Stimulated activated CD8-positive, alpha-beta memory T cell treated with anti-CD3 and anti-CD28 coated beads, Interleukin-15, amount 100 ng/mL, for 24 hours (primary cell): ENCODE results near the gene PRODH2.
"Not testable (repeated sequence)": the region's sequence is repeated elsewhere in the genome, so short reads cannot be mapped to it uniquely, and the experiment has no call there.

ENCODE experiments used
- DNase-seq: peaks from one replicate; pipeline ENCODE4 v3.0.0-alpha.2; 2020; ENCODE audit warnings: low read depth

PRODH2 gene

DNA sequence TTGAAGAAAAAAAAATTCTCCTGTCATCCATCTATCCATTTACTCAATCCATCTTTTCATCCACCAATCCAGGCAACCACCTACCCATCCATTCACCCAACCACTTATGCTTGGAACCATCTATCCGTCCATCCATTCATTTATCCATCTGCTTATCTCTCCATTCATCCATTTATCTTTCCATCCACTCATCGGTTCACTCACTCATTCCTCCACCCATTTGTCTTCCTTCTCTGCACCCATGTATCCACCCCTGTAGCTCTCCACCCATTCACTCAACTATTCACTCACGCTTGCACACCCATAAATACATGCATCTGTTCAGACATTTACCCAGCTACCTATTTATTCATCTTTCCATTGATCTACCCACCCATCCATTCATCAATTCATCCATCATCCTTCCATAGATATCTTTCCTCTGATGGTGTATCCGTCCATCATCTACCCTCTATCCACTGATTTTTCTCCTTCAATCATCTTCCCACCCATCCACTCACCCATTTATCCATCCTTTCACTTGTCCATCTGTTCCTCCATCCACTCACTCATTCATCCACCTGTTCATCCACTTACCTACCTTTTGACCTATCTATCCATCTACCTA lies 30.1 kb upstream of the PRODH2 start:
- no peak for DNase-seq

DNA sequence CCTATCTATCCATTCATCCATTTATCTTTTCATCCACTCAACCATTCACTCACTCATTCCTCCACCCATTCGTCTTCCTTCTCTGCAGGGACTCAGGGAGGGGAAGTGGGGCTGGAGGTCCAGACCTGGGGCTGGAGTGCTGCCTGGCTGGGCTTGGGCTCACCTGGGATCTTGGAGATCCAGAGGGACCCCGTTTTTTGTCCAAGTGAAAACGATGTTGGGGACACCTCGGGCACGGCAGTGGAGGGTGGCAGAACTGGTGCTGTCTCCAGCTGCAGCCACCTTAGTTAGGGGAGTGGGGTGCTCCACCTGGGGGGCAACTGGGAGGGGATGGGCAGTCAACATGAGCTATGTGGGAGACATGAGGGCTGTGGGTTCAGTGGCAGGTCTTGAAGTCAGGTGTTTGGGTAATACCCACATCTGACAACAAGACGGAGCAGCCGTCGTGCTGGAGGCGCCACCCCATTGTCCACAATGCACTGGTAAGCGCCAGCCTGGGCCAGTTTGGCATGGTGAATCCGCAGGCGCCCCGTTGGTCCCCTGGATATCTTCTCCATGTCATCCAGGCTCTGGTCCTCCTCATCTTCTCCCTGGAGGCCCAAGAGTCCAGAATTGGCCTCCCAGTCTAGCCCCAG lies 29.4 kb upstream of the PRODH2 start:
- DNase-seq: no peak

DNA sequence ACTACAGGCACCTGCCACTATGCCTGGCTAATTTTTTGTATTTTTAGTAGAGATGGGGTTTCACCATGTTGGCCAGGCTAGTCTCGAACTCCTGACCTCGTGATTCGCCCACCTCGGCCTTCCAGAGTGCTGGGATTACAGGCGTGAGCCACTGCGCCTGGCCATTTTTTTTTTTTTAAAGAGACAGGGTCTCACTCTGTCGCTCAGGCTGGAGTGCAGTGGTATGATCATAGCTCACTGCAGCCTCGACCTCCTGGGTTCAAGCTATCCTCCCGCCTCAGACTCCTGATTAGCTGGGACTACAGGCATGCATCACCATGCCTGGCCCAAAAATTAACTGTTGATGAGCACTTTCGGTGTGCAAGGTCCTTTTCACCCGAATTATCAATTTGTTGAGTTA lies 23.5 kb upstream of the PRODH2 start:
- DNase-seq: not testable (repeated sequence)

DNA sequence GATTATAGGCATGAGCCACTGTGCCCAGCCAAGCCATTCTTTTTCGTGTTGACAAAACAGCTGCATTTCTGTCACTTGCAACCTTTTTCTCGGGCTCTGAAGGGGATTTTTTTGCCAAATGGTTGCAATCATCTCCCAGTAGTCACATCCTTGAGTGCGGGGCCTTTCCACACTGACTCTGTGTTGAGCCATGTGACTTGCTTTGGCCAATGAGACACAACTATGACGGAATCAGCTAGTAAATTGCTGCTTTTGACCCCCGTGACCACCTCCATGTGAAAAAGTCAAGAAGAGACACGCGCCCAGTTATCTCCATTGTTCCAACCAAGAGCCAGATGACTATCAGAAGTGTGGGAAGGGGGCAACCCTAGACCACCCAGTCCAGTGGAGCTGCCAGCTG lies 21.3 kb upstream of the PRODH2 start:
- DNase-seq: no peak

DNA sequence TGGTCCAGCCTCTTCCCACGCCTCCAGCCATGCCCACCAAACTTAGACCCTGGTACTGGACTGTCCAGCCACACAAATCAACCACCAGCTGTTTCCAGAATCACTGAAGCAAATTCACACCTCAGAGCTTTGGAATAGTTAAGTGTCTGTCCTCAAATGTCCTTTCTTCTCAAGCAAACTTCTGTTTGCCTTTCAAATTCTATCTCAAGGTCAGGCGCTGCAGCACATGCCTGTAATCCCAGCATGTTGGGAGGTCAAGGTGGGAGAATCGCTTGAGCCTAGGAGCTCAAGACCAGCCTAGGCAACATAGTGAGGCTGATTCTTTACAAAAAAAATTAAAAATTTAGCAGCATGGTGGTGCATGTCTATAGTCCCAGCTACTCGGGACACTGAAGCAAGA lies 19.4 kb upstream of the PRODH2 start:
- no peak for DNase-seq

DNA sequence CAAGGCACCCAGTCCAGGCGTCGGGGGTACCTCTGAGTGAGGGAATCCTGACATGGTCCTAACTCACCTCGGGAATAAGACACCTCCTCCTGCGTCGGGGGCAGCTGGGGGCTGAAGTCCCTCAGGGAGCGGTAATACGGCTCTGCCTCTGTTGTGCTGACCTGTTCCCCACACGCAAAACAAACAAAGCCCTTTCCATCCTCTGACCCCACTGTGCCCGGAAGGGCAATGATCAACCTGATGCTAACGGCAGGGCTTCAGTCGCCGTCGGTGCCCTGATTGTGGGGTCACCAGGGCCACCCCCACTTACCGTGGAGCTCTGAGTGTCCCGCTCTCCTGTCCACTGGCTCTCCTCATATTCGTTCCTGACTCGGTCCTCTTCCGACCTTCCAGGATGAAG lies 18.3 kb upstream of the PRODH2 start:
- DNase-seq: no peak

DNA sequence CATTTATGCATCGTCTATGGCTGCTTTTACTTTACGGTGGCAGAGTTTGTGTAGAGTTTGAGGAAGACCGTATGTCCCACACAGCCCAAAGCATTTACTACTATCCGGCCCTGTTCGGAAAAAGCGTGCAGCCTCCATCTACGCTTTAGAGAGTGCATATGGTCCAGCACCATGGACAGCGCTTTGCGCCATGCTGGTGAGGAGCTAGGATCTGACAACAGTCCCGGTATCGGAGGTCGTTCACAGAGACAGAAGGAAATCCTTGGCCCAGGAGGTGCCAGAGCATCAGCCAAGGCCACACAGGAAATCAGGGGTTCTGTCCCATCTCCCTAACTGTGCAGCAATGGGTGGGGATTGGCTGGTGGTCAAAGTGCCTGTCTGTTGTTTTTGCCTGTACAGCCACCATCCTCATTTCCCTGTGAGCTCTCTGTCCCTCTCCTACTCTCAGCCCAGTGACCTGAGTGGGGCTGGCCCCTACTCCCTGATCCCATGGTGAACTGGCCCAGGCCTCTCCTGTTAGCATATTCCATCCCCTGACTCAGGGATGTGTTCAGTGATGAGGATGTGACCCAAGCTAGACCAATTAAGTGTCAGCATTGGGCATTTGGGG lies 16.2 kb upstream of the PRODH2 start:
- peak; percentile 21 for DNase-seq

DNA sequence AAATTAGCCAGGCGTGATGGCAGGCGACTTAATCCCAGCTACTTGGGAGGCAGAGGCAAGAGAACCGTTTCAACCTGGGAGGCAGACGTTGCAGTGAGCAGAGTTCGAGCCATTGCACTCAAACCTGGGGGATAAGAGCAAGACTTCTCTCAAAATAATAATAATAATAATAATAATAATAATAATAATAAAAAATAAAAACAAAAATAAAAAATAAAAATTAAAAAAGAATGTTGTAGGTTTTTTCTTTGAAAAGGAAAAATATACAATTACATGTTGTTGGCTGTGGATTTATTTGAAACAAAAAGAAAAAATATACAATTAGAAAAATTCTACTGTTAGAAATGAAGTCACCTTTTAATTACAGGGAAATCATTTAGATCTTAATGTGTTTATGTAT lies 11.5 kb upstream of the PRODH2 start:
- DNase-seq: no peak

DNA sequence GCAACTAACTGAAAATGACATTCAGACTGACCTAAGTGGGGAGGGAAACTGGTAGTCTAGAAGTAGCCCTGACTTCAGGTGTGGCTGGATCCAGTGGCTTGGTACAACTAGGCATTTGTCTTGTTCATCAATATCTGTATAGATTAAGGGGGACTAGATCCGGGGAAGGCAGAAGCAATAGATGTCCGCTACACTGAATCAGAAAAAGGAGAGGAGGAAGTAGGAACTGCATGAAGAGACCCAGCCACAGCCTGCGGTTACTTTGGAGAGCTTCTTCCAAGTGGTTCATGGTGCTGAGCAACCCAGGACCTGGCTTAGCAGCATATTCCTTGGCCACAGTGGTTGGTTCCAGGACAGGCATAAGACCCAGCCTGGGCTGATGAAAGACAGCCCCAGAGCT lies 9.9 kb upstream of the PRODH2 start:
- no peak for DNase-seq

DNA sequence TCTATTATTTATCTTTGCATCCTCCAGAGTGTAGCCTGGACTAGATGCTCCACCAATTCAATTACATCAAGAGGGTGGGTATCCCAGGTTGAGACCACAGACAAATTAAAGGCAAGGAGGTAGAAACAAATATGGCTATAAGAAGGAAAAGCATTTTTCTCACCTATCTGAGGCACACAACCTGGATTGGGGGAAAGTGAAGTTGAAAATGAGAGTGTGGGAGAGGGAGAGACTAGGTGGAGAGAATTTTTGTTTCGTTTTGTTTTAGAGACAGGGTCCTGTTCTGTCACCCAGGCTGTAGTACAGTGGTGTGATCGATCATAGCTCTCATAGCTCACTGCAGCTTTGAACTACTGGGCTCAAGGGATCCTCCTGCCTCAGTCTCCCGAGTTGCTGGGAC lies 5.8 kb upstream of the PRODH2 start:
- no peak for DNase-seq

DNA sequence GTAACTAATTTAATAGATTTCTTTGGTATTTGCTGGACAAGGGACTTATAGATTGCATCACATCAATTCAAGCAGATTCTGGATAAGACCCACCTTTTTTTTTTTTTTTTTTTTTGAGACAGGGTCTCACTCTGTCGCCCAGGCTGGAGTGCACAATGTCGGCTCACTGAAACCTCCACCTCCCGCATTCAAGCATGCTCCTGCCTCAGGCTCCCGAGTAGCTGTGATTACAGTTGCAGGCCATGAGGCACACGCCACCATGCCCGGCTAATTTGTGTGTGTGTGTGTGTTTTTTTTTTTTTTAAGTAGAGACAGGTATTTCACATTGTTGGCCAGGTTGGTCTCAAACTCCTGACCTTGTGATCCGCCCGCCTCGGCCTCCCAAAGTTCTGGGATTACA lies 4.2 kb upstream of the PRODH2 start:
- no peak for DNase-seq

DNA sequence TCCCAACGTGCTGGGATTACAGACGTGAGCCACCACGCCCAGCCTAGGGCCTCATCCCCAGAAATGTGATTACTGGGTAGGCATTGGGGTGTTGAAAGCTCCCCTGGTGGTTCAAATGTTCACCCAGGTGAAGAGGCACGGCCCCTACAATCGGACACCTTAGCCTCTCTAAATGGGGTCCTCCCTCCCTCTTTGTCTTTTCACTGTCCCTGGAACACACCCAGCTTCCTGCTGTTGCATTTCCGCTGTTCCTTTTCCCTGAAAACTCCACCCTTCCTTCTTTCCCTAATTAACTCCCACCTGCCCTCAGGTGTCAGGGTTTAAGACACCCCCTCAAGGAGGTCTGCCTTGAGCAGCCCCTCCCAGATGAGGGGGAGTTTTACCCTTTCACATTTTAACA lies 3.6 kb upstream of the PRODH2 start:
- no peak for DNase-seq

DNA sequence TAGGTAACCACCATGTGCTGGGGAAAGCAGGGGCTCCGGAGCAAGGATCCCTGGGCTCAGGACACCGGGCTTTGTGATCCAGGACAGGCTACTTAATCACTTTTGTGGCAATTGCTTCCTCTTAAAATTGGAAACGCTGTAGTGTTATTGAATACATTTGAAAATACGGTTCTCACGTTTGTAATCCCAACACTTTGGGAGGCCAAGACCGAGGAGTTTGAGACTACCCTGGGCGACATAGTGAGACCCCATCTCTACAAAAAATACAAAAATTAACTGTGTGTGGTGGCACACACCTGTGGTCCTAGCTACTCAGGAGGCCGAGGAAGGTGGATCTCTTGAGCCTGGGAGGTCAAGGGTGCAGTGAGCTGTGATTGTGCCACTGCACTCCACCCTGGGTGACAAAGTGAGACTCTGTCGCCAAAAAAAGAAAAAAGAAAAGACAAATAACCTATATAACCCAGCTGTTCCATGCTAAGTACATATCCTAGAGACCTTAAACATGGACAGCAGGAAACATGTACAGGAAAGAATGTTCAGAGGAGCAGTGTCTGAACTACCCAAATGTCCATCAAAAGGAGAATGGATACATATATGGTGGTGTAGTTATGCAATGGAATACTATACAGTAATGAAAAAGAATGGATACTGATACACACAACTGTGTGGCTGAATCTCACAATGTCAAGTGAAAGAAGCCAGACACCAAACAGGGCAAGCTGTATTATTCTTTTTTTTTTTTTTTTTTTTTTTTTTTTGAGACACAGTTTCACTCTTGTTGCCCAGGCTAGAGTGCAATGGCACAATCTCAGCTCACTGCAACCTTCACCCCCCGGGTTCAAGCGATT lies 622 bp upstream of the PRODH2 start:
- DNase-seq: no peak

DNA sequence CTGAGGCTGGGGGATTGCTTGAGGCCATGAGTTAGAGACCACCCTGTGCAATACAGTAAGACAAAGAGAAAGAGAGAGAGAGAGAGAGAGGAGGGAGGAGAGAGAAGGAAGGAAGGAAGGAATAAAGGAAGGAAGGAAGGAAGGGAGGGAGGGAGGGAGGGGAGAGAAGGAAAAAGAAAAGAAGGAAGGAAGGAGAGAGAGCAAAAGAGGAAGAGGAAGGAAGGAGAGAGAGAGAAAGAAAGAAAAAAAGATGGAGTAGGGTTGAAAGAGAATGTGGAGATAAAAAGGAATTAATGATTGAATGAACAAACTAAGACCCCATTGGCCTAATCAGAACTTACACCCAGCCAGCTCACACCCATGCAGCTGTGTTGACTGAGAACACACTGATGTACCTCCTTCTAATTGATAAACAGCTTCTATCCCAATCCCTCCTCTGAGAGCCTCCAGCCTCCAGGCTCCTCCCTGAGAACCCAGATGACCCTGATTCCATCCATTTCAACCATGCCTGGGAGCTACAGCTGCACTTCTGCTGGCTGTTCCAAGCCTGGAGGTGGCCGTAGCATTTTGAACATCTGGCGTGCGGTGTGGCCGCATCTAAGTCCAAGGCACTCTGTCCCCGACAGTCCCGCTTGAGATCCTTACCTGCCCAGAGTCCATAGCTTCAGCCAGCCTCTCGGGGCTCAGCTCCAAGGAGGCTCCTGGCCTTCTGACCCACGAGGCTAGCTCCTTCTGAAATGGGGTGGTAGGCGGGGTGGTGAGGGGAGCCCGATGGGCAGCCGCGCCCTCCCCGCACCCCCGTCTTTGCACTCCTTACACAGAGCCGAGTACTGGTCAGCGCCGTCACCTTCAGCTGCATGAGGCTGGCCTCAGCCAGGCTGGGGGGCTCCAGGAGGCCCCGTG lies 1.1 kb downstream of the PRODH2 start:
- no peak for DNase-seq

DNA sequence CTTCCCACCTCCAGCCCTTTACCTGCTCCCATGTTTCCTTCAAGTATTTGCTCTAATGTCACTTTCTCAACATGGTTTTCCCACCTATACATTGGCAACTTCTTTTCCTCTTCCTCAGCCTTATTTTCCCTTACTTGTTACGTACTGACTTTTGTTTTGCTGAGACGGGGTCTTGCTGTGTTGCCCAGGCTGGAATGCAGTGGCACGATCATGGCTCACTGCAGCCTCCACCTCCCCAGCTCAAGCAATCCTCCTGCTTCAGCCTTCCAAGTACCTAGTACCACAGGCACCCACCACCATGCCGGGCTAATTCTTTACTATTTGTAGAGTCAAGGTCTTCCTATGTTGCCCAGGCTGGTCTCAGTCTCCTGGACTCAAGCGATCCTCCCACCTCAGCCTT lies 5.0 kb downstream of the PRODH2 start:
- DNase-seq: no peak

DNA sequence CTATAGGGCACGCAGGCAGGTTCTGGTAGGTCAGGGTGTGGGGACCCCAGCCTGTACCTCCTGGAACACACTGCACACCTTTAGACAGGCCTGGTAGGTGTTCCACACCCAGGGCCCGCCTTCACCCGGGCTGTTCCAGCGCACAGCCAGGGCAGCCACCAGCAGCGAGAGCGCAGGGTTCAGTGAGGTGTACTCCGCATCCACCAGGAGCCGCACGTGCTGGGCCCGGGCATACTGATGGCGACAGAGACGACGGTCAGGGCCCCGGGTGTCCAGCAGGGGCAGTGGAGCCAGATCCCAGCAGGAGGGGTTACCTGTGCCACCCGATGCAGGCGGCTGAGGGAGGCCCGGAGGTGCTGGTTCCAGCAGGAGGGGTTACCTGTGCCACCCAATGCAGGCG lies 6.0 kb downstream of the PRODH2 start:
- DNase-seq: no peak

DNA sequence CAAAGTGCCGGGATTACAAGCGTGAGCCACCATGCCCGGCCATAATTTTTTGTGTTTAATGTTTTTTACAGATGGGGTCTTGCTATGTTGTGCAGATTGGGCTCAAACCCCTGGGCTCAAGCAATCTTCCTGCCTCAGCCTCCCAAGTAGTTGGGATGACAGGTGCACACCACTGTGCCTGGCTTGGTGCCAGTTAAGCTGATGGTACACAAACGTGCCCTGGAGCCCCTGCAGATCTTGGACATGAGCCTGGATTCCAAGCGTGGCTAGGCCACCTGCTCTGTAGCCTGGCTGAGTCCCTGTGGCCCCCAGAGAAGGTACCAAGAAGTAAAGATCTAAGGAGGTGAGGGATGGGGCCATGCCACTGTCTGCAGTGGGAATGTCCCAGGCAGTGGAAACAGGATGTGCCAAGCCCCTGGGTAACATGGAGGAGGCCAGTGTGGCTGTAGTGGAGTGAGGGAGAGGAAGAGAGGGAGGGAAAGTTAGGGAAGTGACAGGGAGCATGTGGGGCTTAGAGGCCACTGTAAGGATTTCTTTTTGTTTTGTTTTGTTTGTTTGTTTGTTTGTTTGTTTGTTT lies 7.0 kb downstream of the PRODH2 start:
- DNase-seq: no peak

DNA sequence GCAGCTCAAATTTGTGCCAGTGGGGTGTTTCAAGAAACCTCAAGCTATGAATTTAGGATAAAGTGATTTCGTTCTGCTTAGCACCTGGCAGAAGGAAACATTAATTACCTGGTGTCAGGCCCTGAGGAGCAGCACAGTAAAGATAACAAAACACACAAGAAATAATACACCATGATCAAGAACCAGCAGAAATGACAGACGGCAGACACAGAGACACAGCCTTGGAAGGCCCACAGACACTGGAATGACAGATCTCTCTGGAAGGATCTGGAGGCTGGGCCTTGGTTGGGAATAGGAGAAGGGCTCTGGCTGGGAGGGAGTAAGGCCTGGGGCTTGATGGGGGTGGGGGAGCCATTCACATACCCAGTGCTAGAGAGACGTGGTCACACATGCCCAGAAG lies 10.8 kb downstream of the PRODH2 start:
- DNase-seq: no peak

DNA sequence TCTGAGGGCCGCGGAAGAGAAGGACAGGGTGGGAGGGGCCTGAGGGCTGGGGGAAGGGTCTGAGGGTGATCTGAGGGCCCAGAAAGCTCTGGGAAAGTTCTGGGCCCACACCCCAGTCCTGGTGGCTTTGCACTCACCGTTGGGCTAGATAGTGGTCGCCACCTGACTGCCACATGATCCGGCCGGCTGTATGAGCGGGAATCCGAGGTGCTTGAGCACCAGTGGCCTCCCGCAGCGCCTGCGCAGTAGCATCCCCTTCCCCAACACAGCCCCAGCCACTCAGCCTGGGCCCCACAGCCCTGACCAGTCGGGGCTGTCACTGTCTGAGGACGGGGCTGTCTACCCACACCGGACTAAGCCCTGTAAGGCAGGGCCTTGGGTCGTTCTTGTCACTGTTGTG lies 15.0 kb downstream of the PRODH2 start:
- DNase-seq: no peak

DNA sequence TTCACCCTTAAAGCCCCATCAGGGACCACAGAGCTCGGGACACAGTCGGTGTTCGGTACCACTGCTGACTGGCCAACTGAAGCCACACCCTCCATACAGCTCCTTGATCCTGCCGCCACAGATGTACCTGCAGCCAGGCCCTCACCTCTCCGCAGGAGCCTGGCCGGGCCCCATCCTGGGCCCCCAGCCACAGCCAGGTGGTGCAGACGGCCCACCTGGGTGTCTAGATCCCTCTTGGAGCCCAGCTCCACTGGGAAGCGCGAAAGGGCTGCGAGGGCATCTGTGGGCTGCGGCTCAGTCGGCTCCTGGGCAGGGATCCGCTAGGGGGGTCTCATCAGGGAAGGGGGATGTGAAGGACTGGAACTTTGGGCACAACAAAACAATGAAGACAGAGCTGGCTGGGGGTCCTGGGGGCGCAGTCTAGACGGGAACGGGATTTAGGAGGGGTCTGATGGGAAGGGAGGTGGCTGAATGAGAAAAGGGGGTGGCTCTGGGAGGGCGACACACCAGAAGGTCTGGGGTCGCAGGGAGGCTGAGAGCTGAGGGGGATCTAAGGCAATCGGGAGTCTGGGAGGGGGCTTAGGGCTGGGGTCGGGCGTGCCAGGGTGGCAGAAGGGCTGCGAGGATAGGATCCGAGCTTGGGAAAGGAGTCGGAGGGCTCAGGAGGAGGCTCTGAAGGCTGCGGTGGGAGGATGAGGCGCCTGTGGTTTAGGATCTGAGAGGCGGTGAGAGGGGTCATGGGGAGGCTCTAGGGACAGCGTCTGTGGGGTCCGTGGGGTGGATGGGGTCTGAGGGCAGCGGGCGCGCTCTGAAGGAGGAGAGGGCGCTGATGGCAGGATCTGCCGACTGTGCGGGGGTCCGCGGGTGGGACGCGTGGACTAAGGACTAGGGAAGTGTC lies 15.8 kb downstream of the PRODH2 start:
- no peak for DNase-seq

DNA sequence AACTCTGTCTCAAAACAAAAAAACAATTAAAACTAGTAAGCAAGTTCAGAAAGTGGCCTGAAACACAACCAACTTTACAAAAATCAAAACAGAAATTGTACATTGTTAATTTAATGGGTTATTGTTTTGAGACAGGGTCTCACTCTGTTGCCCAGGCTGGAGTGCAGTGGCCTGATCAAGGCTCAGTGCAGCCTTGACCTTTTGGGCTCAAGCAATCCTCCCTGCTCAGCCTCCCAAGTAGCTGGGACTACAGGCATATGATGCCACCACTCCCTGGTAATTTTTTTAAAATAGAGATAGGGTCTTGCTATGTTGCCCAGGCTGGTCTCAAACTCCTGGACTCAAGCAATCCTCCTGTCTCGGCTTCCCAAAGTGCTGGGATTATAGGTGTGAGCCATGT lies 17.1 kb downstream of the PRODH2 start:
- not testable (repeated sequence) for DNase-seq
